GM19324 (cell line): Measurements from ENCODE around the gene RFX2.
"Not testable (repeated sequence)": the region's sequence is repeated elsewhere in the genome, so short reads cannot be mapped to it uniquely, and the experiment has no call there.

Experiments used
- ATAC-seq: cut with Tn5 transposase; IDR thresholded peaks from one replicate; pipeline ENCODE4 v1.9.1; 2021; ENCODE audit warnings: mild to moderate bottlenecking, moderate library complexity; ENCODE audit not compliant: unreplicated experiment, low FRiP score

Gene RFX2

GRCh38 chr19:6076675-6077463, 33.4 kb downstream of the RFX2 start:
- no peak for ATAC-seq

GRCh38 chr19:6076291-6076665, 34.0 kb downstream of the RFX2 start:
- ATAC-seq = no peak

GRCh38 chr19:6074709-6075403, 35.4 kb downstream of the RFX2 start:
- no peak for ATAC-seq

GRCh38 chr19:6073858-6074708, 36.2 kb downstream of the RFX2 start:
- no peak for ATAC-seq

GRCh38 chr19:6073233-6073632, 37.1 kb downstream of the RFX2 start:
- not testable (repeated sequence) for ATAC-seq

- ATAC-seq = no peak
Measured at GRCh38 chr19:6071875-6072274, 38.4 kb downstream of the RFX2 start.

GRCh38 chr19:6070720-6071485, 39.4 kb downstream of the RFX2 start:
- no peak for ATAC-seq

- no peak for ATAC-seq
Measured at GRCh38 chr19:6070207-6070681, 40.1 kb downstream of the RFX2 start.

- ATAC-seq = no peak
Measured at GRCh38 chr19:6069268-6069791, 41.0 kb downstream of the RFX2 start.

- ATAC-seq = no peak
Measured at GRCh38 chr19:6068711-6069110, 41.6 kb downstream of the RFX2 start.

- ATAC-seq = no peak
Measured at GRCh38 chr19:6067975-6068374, 42.3 kb downstream of the RFX2 start.

- ATAC-seq = no peak
Measured at GRCh38 chr19:6066661-6067646, 43.3 kb downstream of the RFX2 start.

- no peak for ATAC-seq
Measured at GRCh38 chr19:6065685-6066374, 44.5 kb downstream of the RFX2 start.

- no peak for ATAC-seq
Measured at GRCh38 chr19:6064336-6065073, 45.8 kb downstream of the RFX2 start.

- ATAC-seq = no peak
Measured at GRCh38 chr19:6063576-6064335, 46.5 kb downstream of the RFX2 start.

GRCh38 chr19:6062961-6063575, 47.2 kb downstream of the RFX2 start:
- ATAC-seq = no peak
